Left colon (tissue), 2 donors: Measurements from ENCODE around the gene IL2RG. TPM values are rescaled to one million over a fixed set of nuclear protein-coding genes. Genes with fewer than 3 reads are reported as not detected.

Experiments
- ATAC-seq: fragments of 200-7000 bp; cut with Tn5 transposase; one replicate; pipeline ENCODE4 v1.9.1; 2020; ENCODE audit warnings: mild to moderate bottlenecking, moderate library complexity
- DNase-seq, 2 donors: peaks; one replicate each; pipeline ENCODE4 v3.0.0-alpha.2; 2020
- intact Hi-C, 2 donors: fragments of 100-400 bp; cut with DNase I in 1 of 2; cut with micrococcal nuclease in 1 of 2; formaldehyde crosslinking; loops; one replicate each; pipeline versions ENCODE4 v1.11.2 to v1.14.0; 2022; cut with DNase I, micrococcal nuclease
- long read RNA-seq: library from polyadenylated mRNA; unstranded; transcript quantifications from one replicate; pipeline ENCODE4 v2.0.0, GENCODE V29; 2021
- total RNA-seq, 2 donors: library from RNA; stranded (reverse); fragmentation: NEBNext Ultra II Directional; extraction: Animal tissue kit (Norgen Biotek cat#: 25700); gene quantifications; one replicate each; pipeline ENCODE4 v1.2.1, GENCODE V29; 2021
- donor health status: DM: no; HTN: no; CAD: no.
- donor health status: DM: yes; HTN: yes; CAD: no.

IL2RG gene
- 10 to 100 TPM; 47.7 to 98.7 TPM for total RNA-seq
- long read RNA-seq, transcript IL2RG-203 (8 exons, 1,534 nt), result major isoform, 30 of 32 reads
- long read RNA-seq, partial matches to known transcripts, result 1 of 32 reads
- long read RNA-seq, other reads (novel, unspliced or antisense), result 1 of 32 reads

GRCh38 chrX:71111141-71111843 is at the start of gene IL2RG:
Gene IL2RG (minus strand): TSS chrX:71111577. CDS start chrX:71111539, 38 bp downstream.
- intact Hi-C loops, result no loop called here
- DNase-seq (peak; percentile 54 to 64), ATAC-seq (peak; percentile 98)

- no peak for ATAC-seq
- no peak for DNase-seq
- intact Hi-C loops, result no loop called here
These were observed 49.1 kb upstream of the IL2RG start for GRCh38 chrX:71160475-71160874.

DNA sequence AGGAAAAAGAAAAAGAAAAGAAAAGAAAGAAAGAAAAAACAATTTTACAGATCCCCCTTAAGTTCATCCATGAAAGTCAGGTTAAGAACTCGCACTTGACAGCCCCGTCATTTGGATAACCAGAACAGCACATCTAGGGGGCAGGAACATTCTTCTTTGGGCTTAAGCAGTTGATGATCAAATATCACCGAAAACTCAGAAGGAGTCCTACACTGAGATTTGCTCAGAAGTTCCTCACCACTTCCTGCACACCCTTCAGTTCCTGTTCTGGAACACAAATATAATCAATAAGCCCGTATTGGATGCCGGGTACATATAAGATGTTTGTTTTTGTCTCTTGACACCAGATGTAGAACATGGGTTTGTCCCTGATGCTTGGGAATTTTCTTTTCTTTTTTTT is 48.0 kb upstream of the IL2RG start:
- intact Hi-C loops, result no loop called here
- DNase-seq (no peak), ATAC-seq (no peak)

DNA sequence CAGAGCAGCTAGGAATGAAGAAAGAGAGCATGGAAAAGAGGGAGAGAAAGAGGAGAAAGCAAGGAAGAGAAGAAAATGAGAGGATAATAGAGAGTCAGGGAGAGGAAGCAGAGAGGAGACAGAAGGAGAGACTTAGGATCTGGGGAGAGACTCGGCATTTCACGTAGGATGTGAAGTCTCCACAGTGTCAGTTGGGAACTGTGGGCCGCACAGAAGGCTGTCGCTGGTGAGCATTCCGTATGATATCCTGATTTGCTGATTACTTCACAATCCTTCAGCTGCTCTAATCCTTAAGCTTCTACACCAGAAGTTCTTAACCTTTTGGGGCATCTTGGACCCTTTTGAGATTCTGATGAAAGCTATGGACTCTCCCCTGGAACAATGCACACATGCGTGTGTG is 47.2 kb upstream of the IL2RG start:
- intact Hi-C loops, result no loop called here
- DNase-seq (no peak), ATAC-seq (no peak)

- DNase-seq (no peak), ATAC-seq (no peak)
- intact Hi-C loops, result no loop called here
These were observed 43.3 kb upstream of the IL2RG start for GRCh38 chrX:71154641-71155040.

DNA sequence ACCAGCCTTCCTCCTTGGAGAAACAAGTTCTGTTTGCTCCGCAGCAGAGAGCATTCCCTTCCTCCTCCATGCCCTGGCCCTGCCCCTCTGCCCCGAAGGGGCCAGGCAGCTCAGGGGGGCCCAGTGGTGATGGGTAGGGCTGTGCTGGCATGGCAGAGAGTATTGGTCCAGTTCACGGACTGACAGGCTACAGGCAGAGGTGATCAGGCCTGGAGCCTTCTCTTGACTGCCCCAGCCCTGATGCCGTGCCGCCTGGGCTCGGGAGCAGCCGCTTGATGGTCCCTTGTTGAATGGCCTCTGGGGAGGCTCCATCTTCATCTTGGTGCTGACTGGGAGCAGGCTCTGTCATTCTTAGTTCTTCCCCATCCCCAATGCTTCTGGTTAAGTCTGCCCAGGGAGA is 42.8 kb upstream of the IL2RG start:
- intact Hi-C loops, result no loop called here

GRCh38 chrX:71151366-71151765 is 40.0 kb upstream of the IL2RG start:
- ATAC-seq, result no peak
- intact Hi-C loops, result no loop called here
- no peak for DNase-seq

More for the DNA sequence above, 42.8 kb upstream of the IL2RG start:
- ATAC-seq, result no peak
- DNase-seq, result no peak

- DNase-seq (no peak), ATAC-seq (no peak)
- intact Hi-C loops, result no loop called here
These were observed 36.9 kb upstream of the IL2RG start for GRCh38 chrX:71148278-71148663.

DNA sequence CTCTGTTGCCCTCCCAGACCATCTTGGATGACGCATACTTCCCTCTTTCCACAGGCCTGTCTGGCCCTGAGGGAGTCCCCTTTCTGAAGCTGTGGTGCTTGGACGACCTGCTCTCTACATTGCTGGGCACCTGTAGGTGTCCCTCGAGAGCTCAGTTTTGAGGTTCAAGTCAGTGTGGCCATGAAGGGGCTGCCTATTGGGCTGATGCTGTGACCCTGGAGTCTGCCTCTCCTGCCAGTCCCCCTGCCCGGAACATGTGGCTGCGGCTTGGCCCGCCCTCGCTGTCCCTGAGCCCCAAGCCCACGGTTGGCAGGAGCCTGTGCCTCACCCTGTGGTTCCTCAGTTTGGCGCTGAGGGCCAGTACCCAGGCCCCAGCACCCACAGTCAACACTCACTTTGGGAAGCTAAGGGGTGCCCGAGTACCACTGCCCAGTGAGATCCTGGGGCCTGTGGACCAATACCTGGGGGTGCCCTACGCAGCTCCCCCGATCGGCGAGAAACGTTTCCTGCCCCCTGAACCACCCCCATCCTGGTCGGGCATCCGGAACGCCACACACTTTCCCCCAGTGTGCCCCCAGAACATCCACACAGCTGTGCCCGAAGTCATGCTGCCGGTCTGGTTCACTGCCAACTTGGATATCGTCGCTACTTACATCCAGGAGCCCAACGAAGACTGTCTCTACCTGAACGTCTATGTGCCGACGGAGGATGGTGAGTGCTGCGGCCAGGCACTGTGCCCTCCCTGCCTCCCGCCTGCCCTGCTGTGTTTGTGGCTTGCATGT is 36.3 kb upstream of the IL2RG start:
- ATAC-seq (no peak), DNase-seq (no peak)
- intact Hi-C loops, result no loop called here

DNA sequence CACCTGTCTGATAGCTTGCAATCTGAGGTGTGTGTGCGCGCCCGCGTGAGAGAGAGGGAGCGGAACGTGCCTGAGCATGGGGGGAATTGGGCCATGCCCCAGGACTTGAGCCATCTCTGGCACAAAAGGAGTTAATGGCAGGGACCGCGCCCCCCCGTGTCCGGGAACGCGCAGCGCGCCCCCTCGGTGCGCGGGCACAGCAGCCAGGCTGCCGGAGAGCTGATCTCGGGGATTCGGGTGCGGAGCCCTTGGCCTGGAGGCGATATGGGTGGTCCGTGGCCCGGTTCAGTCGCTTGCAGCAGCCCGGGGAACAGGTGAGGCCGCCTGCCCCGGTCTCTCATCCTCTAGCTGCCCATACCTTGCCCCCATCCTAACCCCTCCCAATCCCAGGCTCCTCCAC is 33.3 kb upstream of the IL2RG start, which contains the start of gene NLGN3:
Gene NLGN3, plus strand, starts transcription at position 191 of the 400 bp plus-strand sequence. CDS start 2,909 bp downstream, outside the sequence.
- DNase-seq (no peak), ATAC-seq (peak; percentile 2)
- intact Hi-C loops, result no loop called here

GRCh38 chrX:71143508-71143907 is 32.1 kb upstream of the IL2RG start:
- intact Hi-C loops, result no loop called here
- peak in 1 of 2 donors; percentile 20 for DNase-seq
- no peak for ATAC-seq

- ATAC-seq (no peak), DNase-seq (no peak)
- intact Hi-C loops, result no loop called here
These were observed 29.1 kb upstream of the IL2RG start for GRCh38 chrX:71140440-71140839.

DNA sequence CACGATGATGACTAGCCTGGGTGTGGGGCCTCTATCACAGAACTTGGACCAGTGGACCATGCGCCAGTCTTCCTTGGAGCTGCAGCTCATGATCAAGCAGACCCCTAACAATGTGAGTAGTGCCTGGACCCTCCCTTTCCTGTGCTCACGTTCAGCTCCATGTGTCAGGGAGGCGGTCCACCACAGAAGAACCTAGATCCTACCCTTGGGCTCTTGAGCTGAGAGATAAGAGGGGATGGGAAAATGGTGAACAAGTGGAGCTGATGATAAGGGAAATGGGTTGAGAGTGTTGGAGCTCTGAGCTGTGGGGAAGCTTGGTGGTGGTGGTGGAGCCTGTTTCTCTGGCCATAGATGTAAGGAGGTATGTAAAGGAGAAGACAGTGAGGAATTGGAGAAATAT is 20.1 kb upstream of the IL2RG start:
- ATAC-seq (no peak), DNase-seq (no peak)
- intact Hi-C loops, result no loop called here

GRCh38 chrX:71128915-71129765 is 17.8 kb upstream of the IL2RG start:
- ATAC-seq (peak; percentile 95), DNase-seq (peak; percentile 51 to 72)
- intact Hi-C loops, result no loop called here

DNA sequence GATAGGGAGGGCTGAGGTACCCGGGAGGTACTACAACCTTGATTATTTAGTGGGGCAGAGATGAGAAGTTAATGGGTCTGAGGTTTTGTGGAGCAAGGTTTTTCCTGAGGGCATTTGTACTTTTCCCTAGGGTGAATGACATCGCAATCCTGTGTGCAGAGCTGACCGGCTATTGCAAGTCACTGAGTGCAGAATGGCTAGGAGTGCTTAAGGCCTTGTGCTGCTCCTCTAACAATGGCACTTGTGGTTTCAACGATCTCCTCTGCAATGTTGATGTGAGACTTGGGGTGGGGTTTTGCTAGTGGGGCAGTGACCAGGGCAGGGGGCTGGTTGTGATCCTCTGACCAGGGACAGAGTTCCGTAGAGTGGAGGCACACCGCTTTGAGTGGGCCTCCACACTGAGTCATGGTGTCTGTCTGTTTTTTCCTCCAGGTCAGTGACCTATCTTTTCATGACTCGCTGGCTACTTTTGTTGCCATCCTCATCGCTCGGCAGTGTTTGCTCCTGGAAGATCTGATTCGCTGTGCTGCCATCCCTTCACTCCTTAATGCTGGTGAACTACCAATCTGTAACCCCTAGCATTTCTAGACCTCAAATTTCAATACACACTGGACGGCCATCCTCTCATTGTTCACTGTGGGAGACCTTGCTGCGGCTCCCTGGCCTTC is 16.9 kb upstream of the IL2RG start:
- DNase-seq (no peak), ATAC-seq (no peak)
- intact Hi-C loops, result no loop called here

DNA sequence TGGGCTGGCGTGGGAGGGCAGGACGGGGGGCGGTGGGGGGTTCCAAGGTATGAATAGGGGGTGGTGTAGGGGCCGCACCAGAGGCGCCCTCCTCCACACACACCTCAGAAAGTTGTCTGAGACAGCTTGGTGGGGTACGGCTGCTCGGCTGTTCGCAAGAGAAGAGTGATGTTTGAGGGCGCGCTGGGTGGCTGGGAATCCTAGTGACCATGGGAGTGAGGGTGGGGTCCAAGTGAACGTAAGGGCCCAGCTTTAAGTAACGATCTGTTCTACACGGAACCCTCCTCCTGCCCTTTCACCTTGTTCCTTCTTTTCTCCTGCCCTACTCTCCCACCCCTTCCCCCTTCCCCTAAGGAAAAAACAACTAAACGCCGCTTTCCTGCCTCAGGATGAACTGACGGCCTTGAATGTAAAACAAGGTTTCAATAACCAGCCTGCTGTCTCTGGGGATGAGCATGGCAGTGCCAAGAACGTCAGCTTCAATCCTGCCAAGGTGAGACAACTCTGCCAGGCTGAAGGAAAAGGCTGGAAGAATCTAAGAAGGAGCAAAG is 7.7 kb upstream of the IL2RG start:
- ATAC-seq (peak; percentile 57), DNase-seq (peak in 1 of 2 donors; percentile 29)
- intact Hi-C loops, result no loop called here

GRCh38 chrX:71118032-71118984 is 6.9 kb upstream of the IL2RG start, which contains the start of gene MED12:
Gene MED12 (plus strand): TSS chrX:71118596. CDS start chrX:71118755, 159 bp downstream.
- ATAC-seq (peak; percentile 96), DNase-seq (peak; percentile 82 to 85)
- intact Hi-C loops, result no loop called here
